Thoracic aorta (tissue), 2 donors: Measurements from ENCODE around the gene CCDC12. TPM values are rescaled to one million over a fixed set of nuclear protein-coding genes. Genes with fewer than 3 reads are reported as not detected.

ENCODE experiments used
- ATAC-seq: fragments of 150-250 bp; one replicate; pipeline ENCODE4 v1.8.0; 2017; ENCODE audit warnings: low read depth; ENCODE audit not compliant: insufficient number of reproducible peaks, low FRiP score
- DNase-seq: peaks from one replicate; pipeline ENCODE4 v3.0.0-alpha.2; 2020; ENCODE audit warnings: low spot score
- H3K27ac ChIP-seq, 2 donors: fragments of 200-600 bp; sonication (generic); 1 replicate in 1 of 2; 2 replicates in 1 of 2; pipeline ENCODE4 v1.5.1; 2016; ENCODE audit warnings: mild to moderate bottlenecking in 2 of 2, moderate library complexity in 2 of 2
- H3K27me3 ChIP-seq: fragments of 200-600 bp; sonication (generic); replicated peaks from 2 replicates; pipeline ENCODE4 v1.6.0; 2016; ENCODE audit warnings: mild to moderate bottlenecking; ENCODE audit not compliant: insufficient read depth
- H3K36me3 ChIP-seq: fragments of 200-600 bp; sonication (generic); one replicate; pipeline ENCODE4 v1.5.1; 2016
- H3K4me1 ChIP-seq, 2 donors: fragments of 200-600 bp; sonication (generic); 1 replicate in 1 of 2; 2 replicates in 1 of 2; pipeline versions ENCODE4 v1.5.1 to v1.6.0; 2016; ENCODE audit warnings: low read depth in 2 of 2, mild to moderate bottlenecking in 1 of 2; ENCODE audit not compliant: control insufficient read depth in 1 of 2
- H3K4me3 ChIP-seq: fragments of 200-600 bp; sonication (generic); 2 replicates; pipeline ENCODE4 v1.5.1; 2016; ENCODE audit warnings: mild to moderate bottlenecking
- H3K9me3 ChIP-seq: fragments of 200-600 bp; sonication (generic); 2 replicates; pipeline ENCODE4 v1.5.1; 2016
- CTCF ChIP-seq: fragments of 200-600 bp; sonication (generic); IDR thresholded peaks from one replicate; pipeline ENCODE4 v1.5.1; 2019; ENCODE audit warnings: antibody characterized with exemption
- total RNA-seq, 2 donors: library from RNA; depleted of rRNA; stranded (reverse); fragments of >200 nt; gene quantifications; one replicate each; pipeline versions ENCODE4 v1.1.0 to v1.2.3, GENCODE V29; 2016

Gene CCDC12
- total RNA-seq, 2 donors from 2014 or later, result 29.8 to 58.8 TPM

- Histone ChIP-seq H3K27ac (no peak overlapping the region), H3K9me3 (no peaks in the 10 kb centered on the region), H3K4me3 (no peak overlapping the region), H3K36me3 (no peaks in the 10 kb centered on the region), H3K4me1 (peaks cover 50 to 70% of the 10 kb centered on the region in 2 donors), H3K27me3 (no peaks in the 10 kb centered on the region)
- ATAC-seq (no peak), DNase-seq (no peak)
- no peak for TF ChIP-seq CTCF
Measured at GRCh38 chr3:46950177-46950576, 26.4 kb downstream of the CCDC12 start.

GRCh38 chr3:46948830-46949671 is 27.5 kb downstream of the CCDC12 start:
- Histone ChIP-seq H3K27me3 (no peaks in the 10 kb centered on the region), H3K9me3 (no peaks in the 10 kb centered on the region), H3K36me3 (no peaks in the 10 kb centered on the region), H3K4me3 (no peak overlapping the region), H3K27ac (peak overlapping the region in 1 of 2 donors; percentile 10), H3K4me1 (peaks cover 50 to 71% of the 10 kb centered on the region in 2 donors)
- DNase-seq (no peak), ATAC-seq (no peak)
- TF ChIP-seq CTCF, result no peak

- Histone ChIP-seq H3K36me3 (no peaks in the 10 kb centered on the region), H3K4me1 (peaks cover 44 to 71% of the 10 kb centered on the region in 2 donors), H3K4me3 (no peak overlapping the region), H3K27me3 (no peaks in the 10 kb centered on the region), H3K9me3 (no peaks in the 10 kb centered on the region), H3K27ac (peak overlapping the region in 1 of 2 donors; percentile 66)
- no peak for ATAC-seq
- no peak for TF ChIP-seq CTCF
- DNase-seq, result no peak
Measured at GRCh38 chr3:46947981-46948791, 28.4 kb downstream of the CCDC12 start.

- no peak for TF ChIP-seq CTCF
- H3K9me3 ChIP-seq, result no peaks in the 10 kb centered on the region
- H3K4me1 ChIP-seq, result peaks cover 44 to 69% of the 10 kb centered on the region in 2 donors
- H3K27ac ChIP-seq, result peak overlapping the region in 1 of 2 donors; percentile 66
- no peak for DNase-seq
- H3K4me3 ChIP-seq, result no peak overlapping the region
- no peak for ATAC-seq
- no peaks in the 10 kb centered on the region for H3K36me3 ChIP-seq
- H3K27me3 ChIP-seq, result no peaks in the 10 kb centered on the region
Measured at GRCh38 chr3:46947546-46947901, 29.0 kb downstream of the CCDC12 start.

GRCh38 chr3:46946856-46947545 is 29.5 kb downstream of the CCDC12 start:
- Histone ChIP-seq H3K27me3 (no peaks in the 10 kb centered on the region), H3K36me3 (no peaks in the 10 kb centered on the region), H3K27ac (peak overlapping the region; percentile 62 to 66), H3K9me3 (no peaks in the 10 kb centered on the region), H3K4me3 (no peak overlapping the region), H3K4me1 (peaks cover 44 to 69% of the 10 kb centered on the region in 2 donors)
- ATAC-seq, result no peak
- no peak for TF ChIP-seq CTCF
- DNase-seq, result no peak
